NOMO-1 (cell line): ENCODE measurements around the gene KDM2B.

Source experiments
- DNase-seq, 2 experiments: peaks; one replicate each; lab custom pipeline; 2025; ENCODE audit not compliant: unreplicated experiment in 2 of 2; lab: John Stamatoyannopoulos, UW

KDM2B gene

GRCh38 chr12:121466794-121467637, 113.8 kb downstream of the KDM2B start:
- DNase-seq: peak; percentile 81 to 91

- DNase-seq: peak; percentile 36 to 50
These were observed 114.7 kb downstream of the KDM2B start for GRCh38 chr12:121465921-121466793.

GRCh38 chr12:121464331-121464730, 116.5 kb downstream of the KDM2B start:
- no peak for DNase-seq

- DNase-seq: peak; percentile 47 to 87
These were observed 119.8 kb downstream of the KDM2B start for GRCh38 chr12:121461048-121461447.

- no peak for DNase-seq
These were observed 124.3 kb downstream of the KDM2B start for GRCh38 chr12:121456551-121456950.

- no peak for DNase-seq
These were observed 124.9 kb downstream of the KDM2B start for GRCh38 chr12:121455766-121456420.

- no peak for DNase-seq
These were observed 125.9 kb downstream of the KDM2B start for GRCh38 chr12:121454921-121455320.

- DNase-seq: no peak
These were observed 127.2 kb downstream of the KDM2B start for GRCh38 chr12:121453629-121454028.

- DNase-seq: no peak
These were observed 127.8 kb downstream of the KDM2B start for GRCh38 chr12:121452985-121453360.

- no peak for DNase-seq
These were observed 128.4 kb downstream of the KDM2B start for GRCh38 chr12:121452340-121452984.

GRCh38 chr12:121451961-121452339, 128.9 kb downstream of the KDM2B start:
- DNase-seq: peak; percentile 36 to 57

- DNase-seq: no peak
These were observed 132.0 kb downstream of the KDM2B start for GRCh38 chr12:121448771-121449315.

GRCh38 chr12:121446750-121447149, 134.1 kb downstream of the KDM2B start:
- no peak for DNase-seq

- DNase-seq: no peak
These were observed 136.0 kb downstream of the KDM2B start for GRCh38 chr12:121444842-121445202.

GRCh38 chr12:121443911-121444841, 136.6 kb downstream of the KDM2B start:
- DNase-seq: no peak

- peak; percentile 15 to 26 for DNase-seq
These were observed 137.5 kb downstream of the KDM2B start for GRCh38 chr12:121443193-121443870.

GRCh38 chr12:121442028-121442948, 138.5 kb downstream of the KDM2B start:
- no peak for DNase-seq

- DNase-seq: no peak
These were observed 139.3 kb downstream of the KDM2B start for GRCh38 chr12:121441555-121441954.
